ENCODE data around the gene TBC1D14.

GRCh38 chr4:7049739-7050138 is 140.1 kb downstream of the TBC1D14 start:
- no peak for TF ChIP-seq POLR2A (IDR thresholded peaks at IDR 0.05)
- no peak for TF ChIP-seq CTCF (IDR thresholded peaks at IDR 0.05)
